SU-DHL-6 (cell line): ENCODE data around the gene ELMO1.

Source experiments
- H2AFZ ChIP-seq: fragments of 200-600 bp; sonication (generic); 2 replicates; pipeline ENCODE4 v1.6.1; 2014; ENCODE audit warnings: low read depth, mild to moderate bottlenecking, moderate library complexity, mixed read lengths, antibody characterized with exemption, low read length; ENCODE audit not compliant: severe bottlenecking
- H3F3A ChIP-seq: fragments of 200-600 bp; shearing (Covaris generic); 2 replicates; pipeline ENCODE4 v1.6.0; 2016; ENCODE audit warnings: antibody characterized with exemption, mild to moderate bottlenecking; ENCODE audit not compliant: insufficient read depth
- H3K27ac ChIP-seq: fragments of 200-600 bp; sonication (generic); 2 replicates; pipeline ENCODE4 v1.5.1; 2016; ENCODE audit warnings: low read depth, mild to moderate bottlenecking, low read length, moderate library complexity, mixed read lengths
- H3K27me3 ChIP-seq: fragments of 200-600 bp; sonication (generic), shearing (Covaris generic); 2 replicates; pipeline ENCODE4 v1.6.0; 2014; ENCODE audit warnings: mild to moderate bottlenecking, low read length
- H3K36me3 ChIP-seq: fragments of 200-600 bp; sonication (generic); 2 replicates; pipeline ENCODE4 v1.6.1; 2014; ENCODE audit warnings: mild to moderate bottlenecking, low read length, mixed read lengths
- H3K4me2 ChIP-seq: fragments of 300-600, 200-600 bp; shearing (Covaris generic), sonication (generic); 2 replicates; pipeline ENCODE4 v1.6.0; 2014; ENCODE audit warnings: low read length, low read depth, mild to moderate bottlenecking; ENCODE audit not compliant: poor library complexity, severe bottlenecking
- H3K4me3 ChIP-seq: fragments of 200-600 bp; sonication (generic); 2 replicates; pipeline ENCODE4 v1.5.1; 2014; ENCODE audit warnings: antibody characterized with exemption, low read length, mild to moderate bottlenecking, mixed read lengths; ENCODE audit not compliant: insufficient read depth, poor library complexity, severe bottlenecking
- H3K79me2 ChIP-seq: fragments of 200-600 bp; sonication (generic); 2 replicates; pipeline ENCODE4 v1.6.1; 2014; ENCODE audit warnings: mild to moderate bottlenecking, low read length, moderate library complexity; ENCODE audit not compliant: insufficient read depth
- H3K9ac ChIP-seq: fragments of 200-600 bp; sonication (generic); 2 replicates; pipeline ENCODE4 v1.7.0; 2014; ENCODE audit warnings: mild to moderate bottlenecking, low read length
- H3K9me2 ChIP-seq: fragments of 200-600 bp; sonication (generic); replicated peaks from 2 replicates; pipeline ENCODE4 v1.6.1; 2014; ENCODE audit warnings: low read length; ENCODE audit not compliant: insufficient read depth
- H3K9me3 ChIP-seq: fragments of 200-600 bp; sonication (generic); 2 replicates; pipeline ENCODE4 v1.6.1; 2014; ENCODE audit warnings: low read length, mixed read lengths; ENCODE audit not compliant: insufficient read depth
- H4K20me1 ChIP-seq: fragments of 200-600 bp; sonication (generic); 2 replicates; pipeline ENCODE4 v1.6.1; 2014; ENCODE audit warnings: low read depth, mild to moderate bottlenecking, antibody characterized with exemption, low read length, moderate library complexity, mixed read lengths
- CTCF ChIP-seq: fragments of 200-600 bp; sonication (generic); IDR thresholded peaks from one replicate; pipeline ENCODE4 v1.5.1; 2017; ENCODE audit warnings: antibody characterized with exemption, mild to moderate bottlenecking, low read length, moderate library complexity; ENCODE audit not compliant: insufficient read depth, poor library complexity, severe bottlenecking
- EZH2phosphoT487 ChIP-seq: fragments of 200-600 bp; sonication (generic), shearing (Covaris generic); conservative IDR thresholded peaks from 2 replicates; pipeline ENCODE4 v1.6.1; 2018; ENCODE audit warnings: mild to moderate bottlenecking, antibody characterized with exemption, low read length, moderate library complexity, mixed read lengths

Gene ELMO1

GRCh38 chr7:37220664-37221063 is 228.0 kb downstream of the ELMO1 start:
- H3K36me3 ChIP-seq, result 0 out of 2 replicates have a peak, but pooled peaks cover 7% of the 10 kb centered on the region
- no peak overlapping the region for H2AFZ ChIP-seq
- H3K4me2 ChIP-seq, result no peak overlapping the region
- H3K27me3 ChIP-seq, result no peaks in the 10 kb centered on the region
- H3K27ac ChIP-seq, result no peak overlapping the region
- no peak overlapping the region for H3K9ac ChIP-seq
- no peaks in the 10 kb centered on the region for H3K9me2 ChIP-seq
- H4K20me1 ChIP-seq, result no peaks in the 10 kb centered on the region
- H3K9me3 ChIP-seq, result no peaks in the 10 kb centered on the region
- no peak for TF ChIP-seq CTCF
- no peak for TF ChIP-seq EZH2phosphoT487
- no peaks in the 10 kb centered on the region for H3F3A ChIP-seq
- no peaks in the 10 kb centered on the region for H3K79me2 ChIP-seq
- no peak overlapping the region for H3K4me3 ChIP-seq

DNA sequence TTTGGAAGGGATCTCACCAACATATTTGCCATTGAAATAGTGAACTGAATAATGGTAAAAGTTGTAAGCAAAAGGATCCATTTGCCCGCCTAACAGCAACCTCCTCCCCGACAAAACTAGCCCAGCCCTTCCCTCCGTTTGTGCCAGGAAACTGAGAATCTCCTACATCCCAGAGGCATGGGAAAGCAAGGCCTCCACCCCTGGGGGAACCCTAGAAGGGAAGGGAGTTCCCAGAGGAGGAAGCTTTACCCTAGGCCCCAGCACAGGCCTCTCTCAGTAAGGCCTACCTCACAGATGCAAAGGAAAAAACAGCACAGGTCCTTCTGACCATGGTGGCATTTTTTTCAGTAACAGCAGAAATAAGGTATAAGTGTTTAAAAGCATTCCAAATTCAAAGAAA is 229.7 kb downstream of the ELMO1 start:
- no peaks in the 10 kb centered on the region for H3K27me3 ChIP-seq
- no peaks in the 10 kb centered on the region for H3F3A ChIP-seq
- H3K9ac ChIP-seq, result no peak overlapping the region
- no peaks in the 10 kb centered on the region for H3K9me3 ChIP-seq
- no peak overlapping the region for H3K4me3 ChIP-seq
- no peak overlapping the region for H3K27ac ChIP-seq
- H3K9me2 ChIP-seq, result no peaks in the 10 kb centered on the region
- H3K79me2 ChIP-seq, result no peaks in the 10 kb centered on the region
- 0 out of 2 replicates have a peak, but pooled peaks cover 5% of the 10 kb centered on the region for H3K36me3 ChIP-seq
- TF ChIP-seq CTCF (no peak), EZH2phosphoT487 (no peak)
- H2AFZ ChIP-seq, result no peak overlapping the region
- no peak overlapping the region for H3K4me2 ChIP-seq
- H4K20me1 ChIP-seq, result no peaks in the 10 kb centered on the region

GRCh38 chr7:37216923-37217322 is 231.7 kb downstream of the ELMO1 start:
- Histone ChIP-seq H3K9ac (no peak overlapping the region), H3K9me3 (no peaks in the 10 kb centered on the region), H3K36me3 (0 out of 2 replicates have a peak, but pooled peaks cover 9% of the 10 kb centered on the region), H4K20me1 (no peaks in the 10 kb centered on the region), H3K4me2 (no peak overlapping the region), H3K27ac (no peak overlapping the region), H2AFZ (no peak overlapping the region), H3K9me2 (no peaks in the 10 kb centered on the region), H3K79me2 (no peaks in the 10 kb centered on the region), H3K27me3 (no peaks in the 10 kb centered on the region), H3K4me3 (no peak overlapping the region), H3F3A (no peaks in the 10 kb centered on the region)
- TF ChIP-seq EZH2phosphoT487 (no peak), CTCF (no peak)
